CD4-positive, alpha-beta T cell treated with Interleukin-10 for 1 hour (primary cell): ENCODE measurements around the gene TXNDC15.

Experiments
- DNase-seq: peaks from one replicate; pipeline ENCODE4 v3.0.0-alpha.2; 2020

The TXNDC15 gene

GRCh38 chr5:134920848-134921575, 46.8 kb downstream of the TXNDC15 start:
- no peak for DNase-seq

- DNase-seq, result no peak
Measured at GRCh38 chr5:134932508-134932907, 58.3 kb downstream of the TXNDC15 start.

DNA sequence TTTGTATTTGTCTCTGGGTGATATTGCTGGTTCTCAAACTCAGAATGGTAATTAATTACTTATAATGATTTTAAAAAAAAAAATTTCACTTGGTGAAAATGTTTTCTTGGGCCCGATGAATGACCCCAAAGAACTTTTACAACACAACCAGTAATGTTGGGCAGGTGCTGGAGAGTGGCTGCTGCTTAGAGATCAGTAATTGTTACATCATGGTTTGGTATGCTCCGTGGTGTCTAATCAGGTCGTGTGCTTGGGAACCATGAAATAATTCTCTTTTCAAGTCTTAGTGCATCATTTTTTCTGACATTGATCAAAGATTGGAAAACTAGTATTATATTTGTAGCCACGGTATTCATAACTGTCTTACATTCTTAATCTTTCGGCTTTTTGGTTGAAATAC, 60.0 kb downstream of the TXNDC15 start:
- no peak for DNase-seq

GRCh38 chr5:134935711-134936602, 61.8 kb downstream of the TXNDC15 start:
- DNase-seq, result no peak

DNA sequence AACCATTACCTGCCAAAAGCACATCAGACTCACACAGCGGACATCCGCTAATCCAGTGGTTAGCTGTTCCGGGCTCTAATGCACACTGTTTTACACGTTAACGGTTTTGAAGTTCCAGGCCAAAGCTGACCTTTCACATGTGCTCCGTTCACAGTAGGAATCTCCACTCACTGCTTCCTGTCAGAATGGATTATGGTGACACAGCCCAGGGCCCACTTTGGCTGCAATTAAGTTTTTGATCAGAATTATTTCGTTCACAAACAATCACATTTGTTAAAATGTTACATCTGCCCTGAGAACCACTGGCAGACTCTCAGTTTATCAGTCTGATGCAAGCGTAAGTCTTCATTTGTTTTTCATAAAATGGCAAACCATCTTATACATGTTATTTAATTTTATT, 63.4 kb downstream of the TXNDC15 start:
- DNase-seq, result no peak

- DNase-seq, result no peak
Measured at GRCh38 chr5:134938030-134938429, 63.9 kb downstream of the TXNDC15 start.

DNA sequence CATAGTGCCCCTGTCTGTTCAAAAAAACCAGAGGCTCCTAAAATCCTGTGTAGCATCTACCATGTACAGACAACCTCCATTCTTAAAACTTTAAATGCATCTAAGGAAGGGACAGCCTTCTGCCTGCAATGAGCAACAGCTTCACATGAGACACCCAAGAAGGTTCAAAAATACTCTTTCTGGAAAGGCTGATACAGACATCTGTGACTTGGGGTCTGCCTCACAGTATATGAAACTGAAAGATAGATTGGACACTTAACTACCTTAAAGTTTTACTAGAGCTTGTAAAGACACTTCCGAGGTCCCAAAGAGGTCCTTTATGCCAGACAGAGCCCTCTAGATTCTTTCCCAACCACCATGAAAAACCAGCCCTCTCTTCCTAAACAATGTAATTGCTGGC, 65.3 kb downstream of the TXNDC15 start:
- no peak for DNase-seq

DNA sequence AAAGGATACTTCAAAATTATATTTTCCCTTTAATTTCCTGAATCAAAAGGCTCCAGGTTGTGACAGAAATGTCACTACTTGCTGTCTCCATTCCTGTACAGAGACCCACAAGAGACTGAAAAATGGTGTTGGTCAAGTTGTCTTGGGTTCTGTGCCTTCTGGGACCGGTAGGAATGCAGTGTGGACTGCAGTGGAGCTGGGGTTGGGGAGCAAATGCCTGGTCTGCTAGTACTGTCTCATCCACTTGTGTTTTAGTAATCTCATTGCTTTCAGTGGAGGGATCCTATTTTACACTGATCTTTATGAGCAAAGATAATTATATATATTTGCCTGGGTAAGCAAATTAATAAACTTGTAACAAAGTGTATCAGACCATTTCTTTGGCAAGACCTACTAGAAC, 69.4 kb downstream of the TXNDC15 start:
- no peak for DNase-seq

DNA sequence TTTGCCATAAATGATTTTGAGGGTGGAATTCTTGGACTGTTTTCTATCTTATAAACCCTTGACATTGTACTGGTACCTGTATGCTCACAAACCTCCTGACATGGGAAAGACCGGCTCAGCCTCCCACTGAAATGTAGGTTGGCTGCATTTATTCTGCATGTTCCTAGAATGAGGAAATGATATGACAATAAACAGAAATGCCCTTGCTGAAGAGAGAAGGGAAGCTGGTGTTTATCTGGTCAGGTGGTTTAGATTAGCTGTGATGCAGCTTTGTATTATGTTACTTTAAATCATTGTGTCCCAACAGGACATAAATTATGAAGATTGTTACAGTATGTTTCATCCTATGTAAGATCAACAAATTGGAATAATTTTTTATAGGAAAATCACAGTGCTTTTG, 70.5 kb downstream of the TXNDC15 start:
- DNase-seq, result no peak

DNA sequence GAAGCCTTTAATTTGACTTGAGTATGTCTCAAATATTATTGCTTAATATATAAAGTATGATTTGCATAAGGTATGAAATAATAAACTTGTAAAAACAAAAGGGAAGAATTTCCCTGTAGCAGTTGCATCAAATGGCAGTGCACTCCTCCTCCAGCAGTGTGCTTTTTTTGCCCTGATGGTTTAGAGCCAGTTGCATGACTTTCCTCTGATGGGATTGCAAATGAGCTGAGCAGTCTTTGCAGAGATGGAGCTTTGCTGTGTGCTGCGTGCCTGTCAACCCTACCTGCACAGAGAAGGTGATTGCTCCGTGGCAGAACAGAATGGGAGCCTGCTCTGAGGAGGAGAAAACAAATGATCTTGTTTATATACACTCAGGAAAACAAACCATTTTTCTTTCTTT, 70.9 kb downstream of the TXNDC15 start:
- DNase-seq, result no peak

DNA sequence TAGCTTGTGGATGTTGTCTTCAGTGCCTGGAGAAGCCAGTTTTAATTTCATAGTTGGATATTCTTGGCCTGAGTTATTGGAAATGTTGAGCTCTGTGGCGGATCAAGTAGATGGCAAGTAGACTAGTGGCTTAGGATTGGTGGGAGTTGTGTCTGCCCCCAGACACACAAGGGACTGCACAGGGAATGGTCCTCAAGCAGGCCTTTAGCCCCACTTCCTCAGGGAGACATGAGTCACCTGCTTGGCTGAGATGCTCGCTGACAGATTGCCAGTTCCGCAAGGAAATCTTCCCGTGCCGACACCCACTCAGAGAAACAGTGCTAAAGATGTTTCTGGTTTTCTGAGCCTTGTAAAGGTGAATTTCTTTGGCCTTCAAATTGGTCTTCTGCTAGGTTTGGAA, 74.7 kb downstream of the TXNDC15 start:
- DNase-seq, result no peak

GRCh38 chr5:134949316-134949715, 75.1 kb downstream of the TXNDC15 start:
- no peak for DNase-seq
